Smooth muscle cell (in vitro differentiated cells): ENCODE measurements around the gene CAD. TPM values are rescaled to one million over a fixed set of nuclear protein-coding genes. Genes with fewer than 3 reads are reported as not detected.

Source experiments
- DNase-seq: peaks from one replicate; lab custom pipeline; 2025; ENCODE audit not compliant: unreplicated experiment; lab: John Stamatoyannopoulos, UW
- H2AFZ ChIP-seq: fragments of 200-600 bp; sonication (generic); 2 replicates; pipeline ENCODE4 v1.6.0; 2016; ENCODE audit warnings: antibody characterized with exemption, low read depth, mild to moderate bottlenecking
- H3F3A ChIP-seq: fragments of 200-600 bp; sonication (generic); 2 replicates; pipeline ENCODE4 v1.6.0; 2017; ENCODE audit warnings: antibody characterized with exemption, low read depth
- H3K27ac ChIP-seq: fragments of 200-600 bp; sonication (generic); 2 replicates; pipeline ENCODE4 v1.5.1; 2016; ENCODE audit warnings: low read depth, mild to moderate bottlenecking
- H3K27me3 ChIP-seq: fragments of 200-600 bp; sonication (generic); 2 replicates; pipeline ENCODE4 v1.6.1; 2016; ENCODE audit warnings: low read depth, mild to moderate bottlenecking
- H3K36me3 ChIP-seq: fragments of 200-600 bp; sonication (generic); 2 replicates; pipeline ENCODE4 v1.5.1; 2016; ENCODE audit warnings: low read depth
- H3K4me1 ChIP-seq: fragments of 200-600 bp; sonication (generic); 2 replicates; pipeline ENCODE4 v1.5.1; 2016; ENCODE audit warnings: low read depth
- H3K4me2 ChIP-seq: fragments of 200-600 bp; sonication (generic); 2 replicates; pipeline ENCODE4 v1.6.0; 2016; ENCODE audit warnings: mild to moderate bottlenecking
- H3K4me3 ChIP-seq: fragments of 200-600 bp; sonication (generic); 2 replicates; pipeline ENCODE4 v1.5.1; 2016; ENCODE audit warnings: mild to moderate bottlenecking
- H3K79me2 ChIP-seq: fragments of 200-600 bp; sonication (generic); 2 replicates; pipeline ENCODE4 v1.6.0; 2016; ENCODE audit warnings: low read depth, mild to moderate bottlenecking
- H3K9ac ChIP-seq: fragments of 200-600 bp; sonication (generic); 2 replicates; pipeline ENCODE4 v1.6.0; 2016; ENCODE audit warnings: low read depth
- H3K9me3 ChIP-seq: fragments of 200-600 bp; sonication (generic); replicated peaks from 2 replicates; pipeline ENCODE4 v1.5.1; 2016; ENCODE audit warnings: low read depth
- H4K20me1 ChIP-seq: fragments of 200-600 bp; sonication (generic); 2 replicates; pipeline ENCODE4 v1.6.0; 2016; ENCODE audit warnings: low read depth
- WGBS: methylation state at CpG from one replicate; pipeline ENCODE4 v1.1.7; 2016; ENCODE audit warnings: low lambda C conversion rate; 5-methylcytosine and 5-hydroxymethylcytosine counted together
- polyA plus RNA-seq: library from polyadenylated mRNA; unstranded; fragments of >200 nt; fragmentation: Nextera tagmentation; extraction: Ambion mirVana; gene quantifications from 2 replicates; pipeline ENCODE4 v1.2.1, GENCODE V29; 2016
- total RNA-seq: library from RNA; depleted of rRNA; stranded (reverse); fragments of >200 nt; gene quantifications from 2 replicates; pipeline ENCODE4 v1.2.3, GENCODE V29; 2014
- TF ChIP-seq, protein P1 (sequence below): fragments of 200-600 bp; sonication (generic); IDR thresholded peaks from 2 replicates; pipeline ENCODE4 v1.5.1; 2017; ENCODE audit warnings: borderline replicate concordance, mild to moderate bottlenecking, antibody characterized with exemption; ENCODE audit not compliant: insufficient read depth, poor library complexity, severe bottlenecking

Gene CAD
- total and polyA plus RNA-seq, 2 experiments from 2014 or later = 20.3 to 34.3 TPM

DNA sequence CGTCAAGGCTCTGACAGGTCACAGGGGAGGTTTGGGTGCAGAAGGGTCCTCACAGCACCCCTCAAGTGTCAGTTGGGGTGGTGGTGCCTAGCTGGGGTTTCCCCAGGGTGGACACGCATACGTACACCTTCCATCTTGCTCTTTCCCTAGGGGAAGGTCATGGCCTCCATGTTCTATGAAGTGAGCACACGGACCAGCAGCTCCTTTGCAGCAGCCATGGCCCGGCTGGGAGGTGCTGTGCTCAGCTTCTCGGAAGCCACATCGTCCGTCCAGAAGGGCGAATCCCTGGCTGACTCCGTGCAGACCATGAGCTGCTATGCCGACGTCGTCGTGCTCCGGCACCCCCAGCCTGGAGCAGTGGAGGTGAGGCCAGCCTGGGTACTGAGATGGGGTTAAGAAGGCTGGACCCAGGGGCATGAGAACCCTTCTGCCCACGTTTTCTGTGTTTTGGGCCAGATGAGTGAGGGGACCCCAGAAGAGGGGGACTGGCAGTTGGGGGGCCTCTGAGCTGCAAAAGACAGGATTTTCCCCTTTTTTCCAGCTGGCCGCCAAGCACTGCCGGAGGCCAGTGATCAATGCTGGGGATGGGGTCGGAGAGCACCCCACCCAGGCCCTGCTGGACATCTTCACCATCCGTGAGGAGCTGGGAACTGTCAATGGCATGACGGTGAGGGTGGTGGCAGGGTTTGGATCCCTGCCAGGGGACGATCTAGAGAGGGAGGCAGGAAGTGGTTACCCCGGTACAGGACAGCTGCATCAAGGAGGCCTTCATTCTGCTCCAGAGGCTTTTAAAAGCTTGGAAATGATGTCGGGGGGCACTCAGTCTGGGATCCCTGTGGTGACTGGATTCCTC, 24.8 kb downstream of the CAD start:
- no peak overlapping the region for H3K4me2 ChIP-seq
- H3K9ac ChIP-seq = no peak overlapping the region
- no peaks in the 10 kb centered on the region for H3K9me3 ChIP-seq
- no peaks in the 10 kb centered on the region for H3K27me3 ChIP-seq
- TF ChIP-seq, protein P1, sequence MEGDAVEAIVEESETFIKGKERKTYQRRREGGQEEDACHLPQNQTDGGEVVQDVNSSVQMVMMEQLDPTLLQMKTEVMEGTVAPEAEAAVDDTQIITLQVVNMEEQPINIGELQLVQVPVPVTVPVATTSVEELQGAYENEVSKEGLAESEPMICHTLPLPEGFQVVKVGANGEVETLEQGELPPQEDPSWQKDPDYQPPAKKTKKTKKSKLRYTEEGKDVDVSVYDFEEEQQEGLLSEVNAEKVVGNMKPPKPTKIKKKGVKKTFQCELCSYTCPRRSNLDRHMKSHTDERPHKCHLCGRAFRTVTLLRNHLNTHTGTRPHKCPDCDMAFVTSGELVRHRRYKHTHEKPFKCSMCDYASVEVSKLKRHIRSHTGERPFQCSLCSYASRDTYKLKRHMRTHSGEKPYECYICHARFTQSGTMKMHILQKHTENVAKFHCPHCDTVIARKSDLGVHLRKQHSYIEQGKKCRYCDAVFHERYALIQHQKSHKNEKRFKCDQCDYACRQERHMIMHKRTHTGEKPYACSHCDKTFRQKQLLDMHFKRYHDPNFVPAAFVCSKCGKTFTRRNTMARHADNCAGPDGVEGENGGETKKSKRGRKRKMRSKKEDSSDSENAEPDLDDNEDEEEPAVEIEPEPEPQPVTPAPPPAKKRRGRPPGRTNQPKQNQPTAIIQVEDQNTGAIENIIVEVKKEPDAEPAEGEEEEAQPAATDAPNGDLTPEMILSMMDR = no peak
- H3K4me1 ChIP-seq = no peaks in the 10 kb centered on the region
- no peak overlapping the region for H2AFZ ChIP-seq
- H3K27ac ChIP-seq = no peak overlapping the region
- DNase-seq = no peak
- peaks cover 5% of the 10 kb centered on the region for H3K36me3 ChIP-seq
- no peaks in the 10 kb centered on the region for H3K79me2 ChIP-seq
- no peaks in the 10 kb centered on the region for H3F3A ChIP-seq
- WGBS = 94% methylated on average over 24 of the region's 24 CpGs
- no peak overlapping the region for H3K4me3 ChIP-seq
- H4K20me1 ChIP-seq = no peaks in the 10 kb centered on the region

- H3K4me1 ChIP-seq = no peaks in the 10 kb centered on the region
- no peaks in the 10 kb centered on the region for H3F3A ChIP-seq
- H3K9ac ChIP-seq = no peak overlapping the region
- no peak overlapping the region for H3K4me2 ChIP-seq
- H4K20me1 ChIP-seq = no peaks in the 10 kb centered on the region
- H3K79me2 ChIP-seq = no peaks in the 10 kb centered on the region
- TF ChIP-seq, protein P1 = no peak
- no peaks in the 10 kb centered on the region for H3K27me3 ChIP-seq
- no peak overlapping the region for H3K27ac ChIP-seq
- no peak for DNase-seq
- H3K9me3 ChIP-seq = no peaks in the 10 kb centered on the region
- WGBS = 98% methylated on average over 16 of the region's 16 CpGs
- no peak overlapping the region for H3K4me3 ChIP-seq
- peaks cover 5% of the 10 kb centered on the region for H3K36me3 ChIP-seq
- no peak overlapping the region for H2AFZ ChIP-seq
These were observed 25.4 kb downstream of the CAD start for GRCh38 chr2:27242614-27242951.

- WGBS = 94% methylated on average over 19 of the region's 19 CpGs
- Histone ChIP-seq H3K4me1 (no peaks in the 10 kb centered on the region), H2AFZ (no peak overlapping the region), H3K36me3 (peaks cover 5% of the 10 kb centered on the region), H3K4me3 (no peak overlapping the region), H3K27me3 (no peaks in the 10 kb centered on the region), H3K4me2 (no peak overlapping the region), H3K9me3 (no peaks in the 10 kb centered on the region), H4K20me1 (no peaks in the 10 kb centered on the region), H3F3A (no peaks in the 10 kb centered on the region), H3K79me2 (no peaks in the 10 kb centered on the region), H3K27ac (no peak overlapping the region), H3K9ac (no peak overlapping the region)
- no peak for DNase-seq
- TF ChIP-seq, protein P1 = no peak
These were observed 26.4 kb downstream of the CAD start for GRCh38 chr2:27243391-27244130.
